ENCODE data around the gene C17orf107. TPM values are rescaled to one million over a fixed set of nuclear protein-coding genes. Genes with fewer than 3 reads are reported as not detected.

Gene C17orf107
- total and polyA plus RNA-seq, 2 donors (not counting 1 experiment from before 2014, with no cell fraction given) = 3.9 to 4.6 TPM

DNA sequence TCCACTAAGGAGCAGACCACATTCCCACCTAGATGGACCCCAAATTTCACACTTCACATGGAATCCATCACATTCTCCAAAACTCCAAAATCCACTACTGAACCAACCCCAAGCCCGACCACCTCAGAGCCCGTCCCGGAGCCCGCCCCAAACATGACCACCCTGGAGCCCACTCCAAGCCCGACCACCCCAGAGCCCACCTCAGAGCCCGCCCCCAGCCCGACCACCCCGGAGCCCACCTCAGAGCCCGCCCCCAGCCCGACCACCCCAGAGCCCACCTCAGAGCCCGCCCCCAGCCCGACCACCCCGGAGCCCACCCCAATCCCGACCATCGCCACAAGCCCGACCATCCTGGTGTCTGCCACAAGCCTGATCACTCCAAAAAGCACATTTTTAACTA lies 34.3 kb downstream of the C17orf107 start:
- Histone ChIP-seq H2AFZ (ENCODE audit: insufficient read depth, low read depth, low read length, poor library complexity, severe bottlenecking) (no peak overlapping the region), H3K27me3 (replicated peaks in 1 of 4; ENCODE audit: control extremely low read depth in 1 of 4, control insufficient read depth in 3 of 4, insufficient read depth in 4 of 4, low read length in 3 of 4) (peaks cover 0 to 16% (median 3%) of the 10 kb centered on the region in 4 experiments), H3K27ac (ENCODE audit: low read length in 2 of 2) (no peak overlapping the region), H3K9me3 (ENCODE audit: control extremely low read depth in 1 of 3, control insufficient read depth in 2 of 3, insufficient read depth in 1 of 3, low read length in 2 of 3) (no peaks in the 10 kb centered on the region), H3K4me3 (ENCODE audit: control extremely low read depth in 1 of 5, extremely low read depth in 1 of 5, insufficient read depth in 1 of 5, low read depth in 2 of 5, low read length in 4 of 5) (no peak overlapping the region), H3K36me3 (replicated peaks in 1 of 2; ENCODE audit: control extremely low read depth in 1 of 2, control insufficient read depth in 1 of 2, extremely low read depth in 1 of 2, insufficient read depth in 2 of 2, low read length in 1 of 2) (peaks cover 0 to 19% of the 10 kb centered on the region in 2 experiments), H3K4me1 (ENCODE audit: control insufficient read depth in 2 of 2, insufficient read depth in 2 of 2, low read length in 2 of 2) (peaks cover 12 to 21% of the 10 kb centered on the region in 2 donors), H4K20me1 (ENCODE audit: control insufficient read depth, insufficient read depth, low read length, poor library complexity, severe bottlenecking) (no peaks in the 10 kb centered on the region), H3K4me2 (replicated peaks; ENCODE audit: low read depth, low read length, poor library complexity, severe bottlenecking) (no peak overlapping the region), H3K79me2 (ENCODE audit: control insufficient read depth, insufficient read depth, low read length) (no peaks in the 10 kb centered on the region), H3K9ac (ENCODE audit: low read length) (no peak overlapping the region)
- ChIA-PET POLR2A (interaction anchor here (0.5 kb wide), 1 partner anchor 29 kb away, joined by 3 read pairs; no protein-coding TSS in a partner anchor), CTCF (interaction anchor here (1.0 kb wide), 1 partner anchor 47 kb away, joined by 3 read pairs; no protein-coding TSS in a partner anchor)
- 56% methylated on average over 11 of the region's 16 CpGs for WGBS (ENCODE audit: insufficient coverage)
- no peak overlapping the region for H3K27ac Mint-ChIP-seq
- H3K4me1 Mint-ChIP-seq = peaks cover 35% of the 10 kb centered on the region
- no peak for TF ChIP-seq EZH2 (IDR thresholded peaks at IDR 0.05; ENCODE audit: borderline replicate concordance, insufficient read depth, low read depth, low read length, poor library complexity, severe bottlenecking)
- TF ChIP-seq, protein P1, sequence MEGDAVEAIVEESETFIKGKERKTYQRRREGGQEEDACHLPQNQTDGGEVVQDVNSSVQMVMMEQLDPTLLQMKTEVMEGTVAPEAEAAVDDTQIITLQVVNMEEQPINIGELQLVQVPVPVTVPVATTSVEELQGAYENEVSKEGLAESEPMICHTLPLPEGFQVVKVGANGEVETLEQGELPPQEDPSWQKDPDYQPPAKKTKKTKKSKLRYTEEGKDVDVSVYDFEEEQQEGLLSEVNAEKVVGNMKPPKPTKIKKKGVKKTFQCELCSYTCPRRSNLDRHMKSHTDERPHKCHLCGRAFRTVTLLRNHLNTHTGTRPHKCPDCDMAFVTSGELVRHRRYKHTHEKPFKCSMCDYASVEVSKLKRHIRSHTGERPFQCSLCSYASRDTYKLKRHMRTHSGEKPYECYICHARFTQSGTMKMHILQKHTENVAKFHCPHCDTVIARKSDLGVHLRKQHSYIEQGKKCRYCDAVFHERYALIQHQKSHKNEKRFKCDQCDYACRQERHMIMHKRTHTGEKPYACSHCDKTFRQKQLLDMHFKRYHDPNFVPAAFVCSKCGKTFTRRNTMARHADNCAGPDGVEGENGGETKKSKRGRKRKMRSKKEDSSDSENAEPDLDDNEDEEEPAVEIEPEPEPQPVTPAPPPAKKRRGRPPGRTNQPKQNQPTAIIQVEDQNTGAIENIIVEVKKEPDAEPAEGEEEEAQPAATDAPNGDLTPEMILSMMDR (IDR thresholded peaks at IDR 0.05) = no peak
- no peaks in the 10 kb centered on the region for H3K9me3 Mint-ChIP-seq (ENCODE audit: insufficient read depth)
- intact Hi-C loops (cut with micrococcal nuclease) = no loop called here
- ATAC-seq (ENCODE audit: low read depth) (no peak), DNase-seq (no peak)
- peaks cover 15% of the 10 kb centered on the region for H3K27me3 Mint-ChIP-seq
- no peak overlapping the region for H3K4me3 Mint-ChIP-seq

- Histone ChIP-seq H3K27me3 (replicated peaks in 1 of 4; ENCODE audit: control extremely low read depth in 1 of 4, control insufficient read depth in 3 of 4, insufficient read depth in 4 of 4, low read length in 3 of 4) (peaks cover 0 to 16% (median 3%) of the 10 kb centered on the region in 4 experiments), H3K4me1 (ENCODE audit: control insufficient read depth in 2 of 2, insufficient read depth in 2 of 2, low read length in 2 of 2) (peaks cover 19 to 28% of the 10 kb centered on the region in 2 donors), H3K27ac (ENCODE audit: low read length in 2 of 2) (no peak overlapping the region), H3K79me2 (ENCODE audit: control insufficient read depth, insufficient read depth, low read length) (peaks cover 4% of the 10 kb centered on the region), H3K36me3 (replicated peaks in 1 of 2; ENCODE audit: control extremely low read depth in 1 of 2, control insufficient read depth in 1 of 2, extremely low read depth in 1 of 2, insufficient read depth in 2 of 2, low read length in 1 of 2) (peaks cover 0 to 19% of the 10 kb centered on the region in 2 experiments), H3K4me2 (replicated peaks; ENCODE audit: low read depth, low read length, poor library complexity, severe bottlenecking) (peak overlapping the region; percentile 34), H4K20me1 (ENCODE audit: control insufficient read depth, insufficient read depth, low read length, poor library complexity, severe bottlenecking) (no peaks in the 10 kb centered on the region), H3K4me3 (ENCODE audit: control extremely low read depth in 1 of 5, extremely low read depth in 1 of 5, insufficient read depth in 1 of 5, low read depth in 2 of 5, low read length in 4 of 5) (no peak overlapping the region), H2AFZ (ENCODE audit: insufficient read depth, low read depth, low read length, poor library complexity, severe bottlenecking) (no peak overlapping the region), H3K9me3 (ENCODE audit: control extremely low read depth in 1 of 3, control insufficient read depth in 2 of 3, insufficient read depth in 1 of 3, low read length in 2 of 3) (no peaks in the 10 kb centered on the region), H3K9ac (ENCODE audit: low read length) (no peak overlapping the region)
- no peak for ATAC-seq (ENCODE audit: low read depth)
- Mint-ChIP-seq H3K9me3 (ENCODE audit: insufficient read depth) (no peaks in the 10 kb centered on the region), H3K27ac (no peak overlapping the region), H3K27me3 (peaks cover 15% of the 10 kb centered on the region), H3K4me3 (no peak overlapping the region), H3K4me1 (peaks cover 41% of the 10 kb centered on the region)
- TF ChIP-seq, protein P1 (IDR thresholded peaks at IDR 0.05) = no peak
- no peak for TF ChIP-seq EZH2 (IDR thresholded peaks at IDR 0.05; ENCODE audit: borderline replicate concordance, insufficient read depth, low read depth, low read length, poor library complexity, severe bottlenecking)
- intact Hi-C loops (cut with micrococcal nuclease) = no loop called here
- ChIA-PET CTCF (interaction anchor here (0.6 to 1.0 kb wide), 2 partner anchors 25 to 46 kb away, joined by 3 read pairs; no protein-coding TSS in a partner anchor), POLR2A (interaction anchor here (0.5 to 1.1 kb wide), 2 partner anchors 28 to 33 kb away, joined by 3 read pairs; no protein-coding TSS in a partner anchor)
- 1% methylated on average over 9 of the region's 14 CpGs for WGBS (ENCODE audit: insufficient coverage)
- DNase-seq = no peak
Observed at GRCh38 chr17:4934173-4934979, 35.0 kb downstream of the C17orf107 start.
